NCI-H2196 treated with DMSO at 0.1 percent for 48 hours (cell line): ENCODE data around the gene ERLEC1.
"Not testable (repeated sequence)": the region's sequence is repeated elsewhere in the genome, so short reads cannot be mapped to it uniquely, and the experiment has no call there.

Experiments used
- DNase-seq: peaks from one replicate; lab custom pipeline; 2025; ENCODE audit not compliant: unreplicated experiment; lab: John Stamatoyannopoulos, UW

ERLEC1 gene

DNA sequence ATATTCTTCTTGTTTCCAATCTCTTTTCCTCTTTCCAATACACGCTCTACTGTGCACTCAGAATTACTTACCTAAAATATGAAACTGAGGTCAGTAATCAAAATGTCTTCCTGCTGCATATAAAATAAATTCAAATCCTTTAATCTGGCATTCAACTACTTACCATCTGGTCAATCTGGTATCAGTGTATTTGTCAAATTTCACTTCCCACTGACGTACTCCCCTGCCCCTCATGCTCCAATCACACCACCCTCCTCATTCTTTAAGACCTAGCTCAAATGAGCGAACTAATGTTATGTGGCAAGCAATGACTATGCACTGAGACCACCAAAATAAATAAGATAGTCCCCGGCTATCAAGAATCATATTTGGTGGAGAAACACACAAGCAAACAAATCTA, 6.8 kb upstream of the ERLEC1 start:
- no peak for DNase-seq

DNA sequence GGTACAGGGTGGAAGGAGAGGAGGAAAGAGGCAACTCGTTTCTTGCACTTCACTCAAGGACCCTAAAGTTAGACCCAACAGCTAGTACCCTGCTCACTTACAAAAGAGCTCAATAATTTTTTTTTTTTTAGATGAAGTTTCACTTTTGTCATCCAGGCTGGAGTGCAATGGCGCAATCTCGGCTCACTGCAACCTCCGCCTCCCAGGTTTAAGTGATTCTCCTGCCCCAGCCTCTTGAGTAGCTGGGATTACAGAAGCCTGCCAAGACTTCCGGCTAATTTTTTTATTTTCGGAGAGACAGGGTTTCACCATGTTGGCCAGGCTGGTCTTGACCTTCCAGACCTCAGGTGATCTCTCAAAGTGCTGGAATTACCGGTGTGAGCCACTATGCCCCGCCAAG, 4.2 kb upstream of the ERLEC1 start:
- no peak for DNase-seq

DNA sequence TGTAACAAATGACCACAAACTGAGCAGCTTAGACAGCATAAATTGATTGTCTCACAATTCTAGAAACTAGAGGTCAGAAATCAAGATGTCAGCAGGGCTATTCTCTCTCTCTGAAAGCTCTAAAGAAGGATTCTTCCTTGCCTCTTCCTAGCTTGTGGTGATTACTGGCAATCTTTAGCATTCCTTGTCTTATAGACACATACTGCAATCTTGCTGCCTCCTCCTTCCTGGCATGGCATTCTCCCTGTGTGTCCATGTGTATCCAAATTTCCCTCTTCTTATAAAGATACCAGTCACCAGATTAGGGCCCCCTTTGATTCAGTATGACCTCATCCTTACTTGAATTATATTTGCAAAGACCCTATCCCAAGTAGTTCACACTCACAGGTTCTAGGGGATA, 2.4 kb upstream of the ERLEC1 start:
- DNase-seq: no peak

DNA sequence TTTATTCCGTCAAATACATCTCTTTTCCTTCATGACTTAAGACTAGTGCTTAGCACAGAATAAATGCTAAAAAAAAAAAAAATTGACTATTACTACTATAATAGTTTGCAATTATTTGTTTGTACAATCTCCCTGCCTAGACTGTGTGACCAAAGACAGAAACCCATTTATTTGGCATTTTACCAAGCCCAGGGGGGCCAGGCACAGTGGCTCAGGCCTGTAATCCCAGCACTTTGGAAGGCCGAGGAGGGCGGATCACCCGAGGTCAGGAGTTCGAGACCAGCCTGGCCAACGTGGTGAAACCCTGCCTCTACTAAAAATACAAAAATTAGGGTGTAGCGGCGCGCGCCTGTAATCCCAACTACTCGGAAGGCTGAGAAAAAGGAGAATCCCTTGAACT, 1.5 kb upstream of the ERLEC1 start:
- DNase-seq: no peak

DNA sequence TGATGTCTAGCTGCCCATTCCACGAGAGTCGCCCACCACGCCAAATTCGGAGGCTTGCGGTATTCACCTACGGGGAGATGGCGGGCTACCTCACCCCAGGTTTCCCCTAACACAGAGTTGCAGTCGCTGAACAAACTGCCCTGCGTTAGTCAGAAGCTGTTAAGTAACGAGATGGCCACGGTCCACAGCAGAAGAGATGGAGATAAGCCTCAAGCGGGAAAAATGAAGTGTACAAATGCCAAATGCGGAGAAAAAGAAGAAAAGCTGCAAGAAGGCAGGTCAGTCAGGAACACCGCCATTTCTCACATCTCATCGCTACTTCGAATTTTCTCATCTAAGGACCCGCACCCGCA, 516 bp upstream of the ERLEC1 start:
- DNase-seq: no peak

DNA sequence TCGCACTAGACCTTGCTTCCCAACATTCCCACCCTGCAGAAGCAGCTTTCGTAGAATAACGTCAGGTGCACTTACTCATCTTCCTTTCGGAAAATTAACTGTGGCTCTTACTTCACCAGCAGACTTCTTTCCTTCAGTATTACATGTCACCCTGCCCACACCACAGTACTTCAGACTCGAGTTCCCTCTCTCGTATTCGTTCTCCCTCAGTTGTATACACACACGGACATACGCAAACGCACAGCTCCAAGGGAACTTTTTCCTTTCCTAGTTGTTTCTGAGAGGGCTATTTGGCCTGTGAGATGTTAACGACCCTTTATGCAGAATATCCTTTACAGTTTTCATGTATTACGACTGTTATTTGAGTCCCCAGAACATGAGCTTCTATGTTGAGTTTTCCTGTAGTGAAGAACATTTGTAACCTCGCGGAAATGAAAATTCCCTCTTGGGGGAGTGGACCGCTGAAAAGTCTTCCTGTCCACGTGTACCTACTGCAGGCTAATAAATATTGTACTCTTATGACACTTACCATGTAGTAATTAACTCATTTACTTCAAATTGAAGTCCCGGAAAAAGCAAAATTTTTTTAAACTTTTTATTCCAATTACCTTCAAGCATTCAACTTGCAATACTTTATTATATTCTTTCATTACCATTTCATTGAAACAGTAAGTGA, 908 bp downstream of the ERLEC1 start:
- DNase-seq: no peak

DNA sequence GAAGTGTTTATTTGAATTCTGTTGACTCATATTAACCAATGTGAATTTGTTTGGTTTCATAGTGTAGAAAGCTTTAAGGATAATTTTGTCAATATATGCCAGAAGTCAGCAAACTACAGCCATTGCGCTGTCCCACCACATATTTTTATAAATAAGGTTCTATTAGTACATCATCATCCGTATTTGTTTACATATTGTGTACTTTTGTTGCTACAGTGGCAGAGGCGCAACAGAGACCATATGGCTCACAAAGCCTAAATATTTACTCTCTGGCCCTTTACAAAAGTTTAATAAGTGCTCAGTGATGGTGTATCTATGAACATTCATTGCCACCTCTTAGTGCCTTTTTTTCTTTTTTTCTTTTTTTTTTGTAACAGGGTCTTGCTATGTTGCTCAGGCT, 6.4 kb downstream of the ERLEC1 start:
- DNase-seq: no peak

DNA sequence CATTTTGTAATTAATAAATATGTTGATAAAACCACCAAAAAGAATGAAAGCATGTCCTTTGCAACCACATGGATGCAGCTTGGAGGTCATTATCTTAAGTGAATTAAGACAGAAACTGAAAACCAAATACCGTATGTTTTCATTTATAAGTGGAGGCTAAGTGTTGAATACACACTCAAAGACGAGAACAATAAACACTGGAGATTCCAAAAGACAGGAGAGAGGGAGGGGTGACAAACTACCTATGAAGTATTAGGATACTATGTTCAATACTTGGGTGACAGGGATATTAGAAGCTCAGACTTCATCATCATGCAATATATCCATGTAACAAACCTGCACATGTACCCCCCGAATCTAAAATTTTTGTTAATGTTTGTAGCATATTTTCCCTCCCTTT, 7.0 kb downstream of the ERLEC1 start:
- no peak for DNase-seq

DNA sequence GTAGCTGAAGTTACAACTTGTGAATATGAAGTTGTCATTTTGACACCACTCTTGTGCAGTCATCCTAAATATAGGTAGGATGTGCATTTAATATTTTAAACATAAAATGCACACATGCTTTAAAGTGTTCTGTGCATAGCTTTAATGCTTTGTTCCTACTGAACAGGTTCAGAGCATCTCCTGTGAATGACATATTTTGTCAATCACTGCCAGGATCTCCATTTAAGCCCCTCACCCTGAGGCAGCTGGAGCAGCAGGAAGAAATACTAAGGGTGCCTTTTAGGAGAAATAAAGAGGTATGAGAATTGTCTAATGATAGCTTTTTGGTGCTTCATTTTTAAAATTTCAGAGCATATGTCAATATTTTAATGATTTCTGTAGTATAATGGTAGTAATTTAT, 14.7 kb downstream of the ERLEC1 start:
- no peak for DNase-seq

DNA sequence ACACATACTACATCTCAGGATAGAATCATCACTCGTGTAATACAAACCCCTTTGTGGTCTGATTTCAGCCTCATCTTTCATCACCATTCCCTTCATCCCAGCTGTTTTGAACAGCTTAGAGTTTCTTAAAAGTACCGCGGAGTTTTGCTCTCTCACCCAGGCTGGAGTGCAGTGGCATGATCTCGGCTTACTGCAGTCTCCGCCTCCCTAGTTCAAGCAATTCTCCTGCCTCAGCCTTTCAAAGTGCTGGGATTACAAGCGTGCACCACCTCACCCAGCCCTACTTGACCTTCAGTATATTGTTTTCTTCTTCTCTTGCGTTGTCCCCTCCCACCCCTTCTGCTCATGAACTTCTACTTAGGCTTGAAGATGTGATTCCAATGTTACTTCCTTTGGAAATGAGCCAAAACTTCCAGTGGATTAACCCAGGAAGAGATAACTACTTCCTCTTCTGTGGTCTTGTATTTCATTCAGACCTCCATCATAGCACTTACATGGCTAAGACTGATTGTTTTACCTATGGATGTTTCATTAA, 15.8 kb downstream of the ERLEC1 start:
- no peak for DNase-seq

DNA sequence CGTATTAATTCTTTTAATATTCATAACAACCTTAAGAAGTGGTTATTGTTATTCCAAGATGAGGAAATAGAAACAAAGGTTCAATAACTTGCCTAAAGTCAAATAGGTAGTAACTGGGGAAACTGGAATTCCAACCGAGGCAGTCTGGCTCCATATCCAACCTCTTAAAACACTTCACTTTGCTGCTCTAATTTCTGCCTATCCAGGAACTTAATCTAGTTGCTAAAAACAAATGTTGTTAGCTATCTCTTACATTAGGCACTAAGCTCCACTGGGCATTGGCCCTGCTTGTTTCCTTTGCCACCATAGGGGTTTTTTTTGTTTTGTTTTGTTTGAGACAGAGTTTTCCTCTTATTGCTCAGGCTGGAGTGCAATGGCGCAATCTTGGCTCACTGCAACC, 24.8 kb downstream of the ERLEC1 start:
- DNase-seq: no peak

DNA sequence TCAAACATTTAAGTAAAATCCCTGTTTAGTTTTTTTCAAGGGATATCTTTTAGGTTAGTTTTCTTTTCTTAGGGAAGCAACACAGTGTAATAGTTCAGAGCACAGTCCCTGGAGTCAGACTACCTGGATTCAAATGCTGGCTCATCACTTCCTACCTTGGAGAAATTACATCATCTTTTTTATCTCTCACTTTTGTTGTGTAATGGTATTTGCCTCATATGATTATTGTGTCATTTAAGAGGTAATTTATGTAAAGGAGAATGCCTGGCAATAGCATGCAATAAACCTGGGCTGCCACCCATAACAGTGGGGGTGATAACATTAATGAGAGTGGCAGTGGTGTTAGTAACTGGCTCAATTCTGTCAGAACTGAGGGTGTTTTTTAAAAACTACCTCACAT, 26.3 kb downstream of the ERLEC1 start:
- no peak for DNase-seq

DNA sequence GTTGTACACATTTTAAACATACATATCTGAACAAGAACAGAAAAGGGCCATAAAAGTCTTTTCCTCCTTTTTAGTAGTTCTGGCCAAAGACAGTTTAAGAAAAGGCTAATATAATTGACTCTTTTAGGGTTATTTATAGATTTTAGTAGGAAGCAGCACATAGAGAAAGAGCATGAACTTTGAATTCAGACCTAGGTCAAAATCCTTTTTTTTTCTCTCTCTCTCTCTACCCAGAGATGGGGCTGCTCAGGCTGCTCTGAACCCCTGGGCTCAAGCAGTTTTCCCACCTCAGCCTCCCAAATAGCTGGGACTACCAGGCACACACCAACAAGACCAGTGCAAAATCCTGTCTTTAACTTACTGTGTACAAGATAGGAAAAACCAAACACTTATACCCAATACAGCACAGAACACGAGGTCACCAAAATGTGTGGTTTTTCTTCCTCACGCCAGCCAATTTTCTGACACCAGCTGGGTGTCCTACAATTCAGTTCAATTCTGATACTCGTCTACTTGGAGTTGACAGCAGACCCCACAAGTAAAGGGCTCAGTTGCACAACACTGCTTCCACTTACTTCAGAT, 32.1 kb downstream of the ERLEC1 start:
- no peak for DNase-seq

DNA sequence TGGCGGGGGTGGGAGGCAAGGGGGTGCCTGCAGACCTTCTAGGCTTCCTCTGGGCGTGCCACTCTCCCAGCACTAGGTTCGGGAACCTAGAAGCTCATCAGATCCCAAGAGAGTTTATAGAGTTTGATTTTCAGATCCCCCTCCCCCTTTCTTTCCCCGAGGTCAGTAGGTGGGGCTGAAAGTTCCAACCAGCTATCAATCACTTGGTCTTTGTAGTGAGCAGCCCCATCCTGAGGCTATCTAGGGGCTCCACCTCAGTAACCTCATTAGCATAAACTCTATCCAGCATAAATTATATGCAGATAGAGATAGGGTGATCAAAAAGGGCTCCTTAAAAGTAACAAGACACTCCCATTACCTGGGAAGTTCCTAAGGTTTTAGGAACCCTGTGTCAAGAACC, 32.8 kb downstream of the ERLEC1 start:
- DNase-seq: no peak

DNA sequence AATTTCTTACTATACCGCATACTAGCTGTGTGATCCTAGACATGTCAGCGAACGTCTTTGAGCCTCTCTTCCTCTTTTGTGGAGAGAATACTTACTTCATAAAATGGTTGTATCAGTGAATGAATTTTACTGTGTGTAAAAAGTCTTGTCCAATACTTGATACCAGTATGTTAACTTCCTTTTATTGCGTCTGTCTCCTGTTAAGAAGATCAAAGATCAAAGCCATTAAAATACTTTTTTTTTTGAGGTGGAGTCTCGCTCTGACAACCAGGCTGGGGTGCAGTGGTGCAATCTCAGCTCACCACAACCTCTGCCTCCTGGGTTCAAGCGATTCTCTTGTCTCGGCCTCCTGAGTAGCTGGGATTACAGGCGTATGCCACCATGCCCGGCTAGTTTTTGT, 33.2 kb downstream of the ERLEC1 start:
- no peak for DNase-seq

DNA sequence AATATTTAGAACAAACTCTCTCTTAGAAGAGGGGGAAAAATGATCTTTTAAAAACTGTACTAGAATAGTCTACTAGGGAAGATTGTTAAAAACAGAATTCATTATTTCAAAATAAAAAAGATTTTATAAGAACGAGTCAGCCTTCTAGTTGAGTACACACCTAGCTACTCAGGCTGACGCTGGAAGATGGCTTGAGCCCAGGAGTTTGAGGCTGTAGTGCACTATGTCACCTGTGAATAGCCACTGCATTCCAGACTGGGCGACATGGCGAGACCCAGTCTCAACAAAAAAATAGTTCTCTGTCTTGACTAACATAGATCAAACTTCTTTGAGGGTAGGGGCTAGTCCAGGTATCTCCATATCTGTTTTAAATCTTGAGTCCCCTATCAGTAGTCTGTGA, 33.9 kb downstream of the ERLEC1 start:
- DNase-seq: no peak

DNA sequence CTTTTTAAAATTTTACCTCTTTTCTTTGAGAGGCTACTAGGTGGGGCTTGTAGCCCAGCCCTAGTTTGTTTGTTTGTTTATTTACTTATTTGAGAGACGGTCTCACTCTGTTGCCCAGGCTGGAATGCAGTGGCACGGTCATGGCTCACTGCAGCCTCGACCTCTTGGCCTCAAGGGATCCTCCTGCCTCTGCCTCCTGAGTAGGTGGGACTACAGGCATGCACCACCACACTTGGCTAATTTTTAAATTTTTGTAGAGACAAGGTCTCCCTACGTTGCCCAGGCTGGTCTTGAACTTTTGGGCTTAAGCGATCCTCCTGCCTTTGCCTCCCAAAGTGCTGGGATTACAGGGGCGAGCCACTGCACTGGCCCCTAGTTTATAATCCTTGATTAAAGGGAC, 35.0 kb downstream of the ERLEC1 start:
- DNase-seq: no peak

DNA sequence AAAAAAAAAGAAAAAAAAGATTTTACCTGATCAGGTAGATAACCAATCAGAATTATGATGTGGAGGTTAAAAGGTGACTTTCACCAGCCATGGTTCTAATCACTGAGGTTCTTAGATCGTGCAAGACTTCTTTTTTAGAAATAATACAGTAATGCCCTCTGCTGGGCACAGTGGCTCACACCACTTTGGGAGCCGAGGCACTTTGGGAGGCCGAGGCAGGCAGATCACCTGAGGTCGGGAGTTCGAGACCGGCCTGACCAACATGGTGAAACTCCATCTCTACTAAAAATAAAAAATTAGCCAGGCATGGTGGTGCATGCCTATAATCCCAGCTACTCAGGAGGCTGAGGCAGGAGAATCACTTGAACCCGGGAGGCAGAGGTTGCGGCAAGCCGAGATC, 36.8 kb downstream of the ERLEC1 start:
- not testable (repeated sequence) for DNase-seq

DNA sequence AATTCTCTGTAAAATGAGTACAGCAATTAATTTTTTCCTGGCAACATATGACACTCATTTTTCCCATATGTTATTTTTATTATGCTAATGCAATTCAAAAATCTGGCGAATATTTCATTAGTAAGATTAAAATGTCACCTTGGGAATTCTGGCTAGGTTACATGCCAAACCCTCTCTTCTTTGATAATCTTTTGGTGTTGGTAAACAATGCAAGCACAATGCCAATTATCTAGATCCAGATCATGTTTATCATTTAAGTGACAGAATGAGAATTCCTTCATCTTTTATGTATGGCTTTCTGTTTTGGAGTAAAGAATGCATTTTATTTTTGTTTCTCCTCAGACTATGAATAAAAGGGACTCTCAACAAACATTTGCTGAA, 39.2 kb downstream of the ERLEC1 start:
- DNase-seq: no peak

DNA sequence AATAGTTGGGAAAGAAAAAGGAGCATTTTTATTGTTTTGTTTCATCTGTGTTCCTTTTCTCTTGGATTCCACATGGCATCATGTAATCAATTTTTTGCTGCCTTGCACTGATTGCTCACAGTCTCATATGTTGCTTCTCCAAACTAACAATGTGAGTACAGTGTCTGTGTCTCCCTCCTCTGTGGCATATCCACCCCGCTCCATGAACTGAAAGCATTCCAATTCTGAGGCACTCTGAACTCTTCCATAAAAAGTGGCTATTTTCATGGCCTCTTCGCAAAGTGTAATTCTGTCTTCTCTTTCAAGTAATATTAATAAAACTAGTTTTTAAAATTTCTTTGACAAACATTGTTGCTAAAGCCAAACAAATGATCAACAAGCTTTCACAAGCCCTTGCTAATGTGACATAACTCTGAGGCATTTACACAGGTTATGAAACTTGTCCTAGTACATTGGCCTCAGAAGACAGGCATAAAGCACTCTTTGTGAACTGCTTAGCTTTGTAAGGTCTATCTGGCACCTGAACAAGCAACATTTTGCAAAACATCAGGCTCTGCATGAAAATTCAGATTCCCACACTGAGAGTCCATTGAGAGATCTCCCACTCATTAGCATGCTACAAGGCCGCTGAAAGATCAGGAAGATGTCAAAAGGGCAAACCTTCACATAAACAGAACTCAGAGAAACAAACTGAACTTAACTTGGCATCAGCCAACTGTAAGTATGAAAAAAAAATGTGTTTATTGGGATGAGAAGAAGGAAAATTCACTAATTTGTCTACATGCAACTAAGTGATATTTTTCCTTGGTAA, 39.9 kb downstream of the ERLEC1 start:
- DNase-seq: no peak

DNA sequence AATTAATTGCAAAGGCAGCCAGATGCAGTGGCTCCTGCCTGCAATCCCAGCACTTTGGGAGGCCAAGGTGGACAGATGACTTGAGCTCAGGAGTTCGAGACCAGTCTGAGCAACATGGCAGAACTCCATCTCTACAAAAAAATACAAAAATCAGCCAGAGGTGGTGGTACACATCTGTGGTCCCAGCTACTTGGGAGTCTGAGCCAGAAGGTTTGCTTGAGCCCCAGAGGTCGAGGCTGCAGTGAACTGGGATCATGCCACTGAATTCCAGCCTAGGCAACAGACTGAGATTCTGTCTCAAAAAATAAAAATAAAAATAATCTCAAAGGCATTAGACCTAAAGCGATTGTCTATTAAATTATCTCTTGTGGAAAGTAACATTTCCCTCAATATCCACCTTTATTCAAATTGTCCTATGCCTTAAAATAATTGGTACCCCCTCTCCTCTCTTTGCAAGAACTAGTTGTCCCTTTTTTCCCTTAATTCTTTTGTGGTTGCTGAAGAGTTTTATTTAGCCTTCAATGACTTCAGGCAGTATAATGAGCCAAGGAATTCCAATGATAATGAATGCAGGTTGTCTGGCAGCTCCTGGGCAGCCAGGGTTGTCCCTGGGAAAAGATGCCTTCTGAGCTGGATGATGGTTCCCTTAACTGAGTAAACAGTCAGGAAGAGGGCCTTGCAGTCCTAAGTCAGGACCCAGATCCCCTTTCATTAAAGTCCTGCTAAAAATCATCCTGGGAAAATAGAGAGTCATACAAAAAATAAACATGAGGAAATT, 40.7 kb downstream of the ERLEC1 start:
- DNase-seq: no peak

DNA sequence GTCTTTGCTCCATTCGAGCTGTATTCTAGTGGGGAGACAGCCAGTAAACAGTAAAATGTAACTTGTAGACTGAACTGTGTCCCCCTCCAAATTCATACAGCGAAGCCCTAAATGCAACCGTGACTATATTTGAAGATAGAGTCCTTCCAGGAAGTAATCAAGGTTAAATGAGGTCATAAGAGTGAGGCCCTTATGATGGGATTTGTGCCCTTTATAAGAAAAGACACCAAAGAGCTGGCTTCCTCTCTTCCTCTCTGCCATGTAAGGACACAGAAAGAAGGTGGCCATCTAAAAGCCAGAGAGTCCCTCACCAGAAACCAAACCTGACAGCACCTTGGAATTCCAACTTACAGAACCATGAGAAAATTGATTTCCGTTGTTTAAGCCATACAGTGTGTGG, 41.5 kb downstream of the ERLEC1 start:
- no peak for DNase-seq
